Glutamatergic neuron (in vitro differentiated cells): Measurements from ENCODE around the gene GNAT1. TPM values are rescaled to one million over a fixed set of nuclear protein-coding genes. Genes with fewer than 3 reads are reported as not detected.
A peak's percentile ranks its signal among the peaks of the same experiment; 100 is the strongest.

Experiments used
- DNase-seq: peaks from one replicate; pipeline ENCODE4 v3.0.0; 2022
- H3K27ac Mint-ChIP-seq: one replicate; pipeline ENCODE4 v1.8.0; 2020; ENCODE audit warnings: mild to moderate bottlenecking, mixed read lengths, inconsistent platforms; ENCODE audit not compliant: unreplicated experiment
- H3K27me3 Mint-ChIP-seq: one replicate; pipeline ENCODE4 v1.8.0; 2020; ENCODE audit warnings: mild to moderate bottlenecking, moderate library complexity, mixed read lengths, inconsistent platforms; ENCODE audit not compliant: unreplicated experiment
- H3K36me3 Mint-ChIP-seq: one replicate; pipeline ENCODE4 v1.8.0; 2020; ENCODE audit warnings: mild to moderate bottlenecking, mixed read lengths, inconsistent platforms; ENCODE audit not compliant: unreplicated experiment
- H3K4me1 Mint-ChIP-seq: one replicate; pipeline ENCODE4 v1.8.0; 2020; ENCODE audit warnings: mild to moderate bottlenecking, low read depth, mixed read lengths, inconsistent platforms; ENCODE audit not compliant: unreplicated experiment
- H3K4me3 Mint-ChIP-seq: one replicate; pipeline ENCODE4 v1.8.0; 2020; ENCODE audit warnings: mild to moderate bottlenecking, mixed read lengths, inconsistent platforms; ENCODE audit not compliant: unreplicated experiment
- H3K9me3 Mint-ChIP-seq: one replicate; pipeline ENCODE4 v1.8.0; 2020; ENCODE audit warnings: mild to moderate bottlenecking, moderate library complexity, mixed read lengths, inconsistent platforms; ENCODE audit not compliant: unreplicated experiment
- total RNA-seq: library from RNA; stranded (reverse); fragmentation: NEBNext Ultra II Directional; extraction: Animal tissue kit (Norgen Biotek cat#: 25700); gene quantifications from one replicate; pipeline ENCODE4 v1.2.1, GENCODE V29; 2021; ENCODE audit not compliant: unreplicated experiment
- TF ChIP-seq, protein P1 (sequence below): fragments of 200-600 bp; sonication (generic); IDR thresholded peaks from one replicate; pipeline ENCODE4 v1.5.0; 2021; ENCODE audit not compliant: partially characterized antibody, unreplicated experiment

GNAT1 gene
- total RNA-seq, 1 donor from 2014 or later = not detected

DNA sequence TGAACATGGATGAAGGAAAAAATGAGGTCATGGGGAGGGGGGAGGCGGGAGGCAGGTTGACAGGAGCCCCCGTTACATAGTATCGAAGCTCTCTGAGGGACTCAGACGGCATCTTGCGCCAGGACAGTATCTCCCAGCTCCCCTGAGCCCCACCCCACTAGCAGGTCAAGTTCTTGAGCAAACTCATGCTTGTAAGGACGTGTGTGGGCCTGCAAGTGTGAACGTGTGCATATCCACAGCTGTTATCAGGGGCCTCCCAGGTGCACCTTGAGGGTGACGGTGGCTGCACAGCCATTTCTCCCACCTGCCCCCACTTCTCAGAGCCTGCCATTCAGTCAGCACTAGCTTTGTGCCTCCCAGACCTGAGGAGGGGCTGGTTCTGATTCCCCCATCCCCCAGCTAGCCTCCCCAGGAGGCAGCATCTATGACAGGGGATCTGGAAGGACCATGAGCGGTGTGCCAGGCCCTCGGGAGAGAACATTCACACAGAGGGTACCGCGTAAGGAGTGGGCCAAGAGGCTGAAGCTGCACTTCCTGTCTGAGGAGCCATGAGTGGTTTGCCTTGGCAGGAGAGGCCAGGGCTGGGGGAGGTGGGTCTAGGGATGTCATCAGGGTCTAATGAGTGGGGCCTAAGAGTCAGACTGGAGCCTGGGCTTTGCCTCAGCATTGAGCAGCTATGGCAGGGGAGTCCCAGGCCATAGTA lies 33.4 kb upstream of the GNAT1 start:
- Mint-ChIP-seq H3K27me3 (peaks cover 21% of the 10 kb centered on the region), H3K4me1 (peaks cover 12% of the 10 kb centered on the region), H3K4me3 (peak overlapping the region; percentile 89), H3K36me3 (no peaks in the 10 kb centered on the region), H3K27ac (no peak overlapping the region), H3K9me3 (peaks cover 13% of the 10 kb centered on the region)
- TF ChIP-seq, protein P1, sequence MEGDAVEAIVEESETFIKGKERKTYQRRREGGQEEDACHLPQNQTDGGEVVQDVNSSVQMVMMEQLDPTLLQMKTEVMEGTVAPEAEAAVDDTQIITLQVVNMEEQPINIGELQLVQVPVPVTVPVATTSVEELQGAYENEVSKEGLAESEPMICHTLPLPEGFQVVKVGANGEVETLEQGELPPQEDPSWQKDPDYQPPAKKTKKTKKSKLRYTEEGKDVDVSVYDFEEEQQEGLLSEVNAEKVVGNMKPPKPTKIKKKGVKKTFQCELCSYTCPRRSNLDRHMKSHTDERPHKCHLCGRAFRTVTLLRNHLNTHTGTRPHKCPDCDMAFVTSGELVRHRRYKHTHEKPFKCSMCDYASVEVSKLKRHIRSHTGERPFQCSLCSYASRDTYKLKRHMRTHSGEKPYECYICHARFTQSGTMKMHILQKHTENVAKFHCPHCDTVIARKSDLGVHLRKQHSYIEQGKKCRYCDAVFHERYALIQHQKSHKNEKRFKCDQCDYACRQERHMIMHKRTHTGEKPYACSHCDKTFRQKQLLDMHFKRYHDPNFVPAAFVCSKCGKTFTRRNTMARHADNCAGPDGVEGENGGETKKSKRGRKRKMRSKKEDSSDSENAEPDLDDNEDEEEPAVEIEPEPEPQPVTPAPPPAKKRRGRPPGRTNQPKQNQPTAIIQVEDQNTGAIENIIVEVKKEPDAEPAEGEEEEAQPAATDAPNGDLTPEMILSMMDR = no peak
- no peak for DNase-seq

DNA sequence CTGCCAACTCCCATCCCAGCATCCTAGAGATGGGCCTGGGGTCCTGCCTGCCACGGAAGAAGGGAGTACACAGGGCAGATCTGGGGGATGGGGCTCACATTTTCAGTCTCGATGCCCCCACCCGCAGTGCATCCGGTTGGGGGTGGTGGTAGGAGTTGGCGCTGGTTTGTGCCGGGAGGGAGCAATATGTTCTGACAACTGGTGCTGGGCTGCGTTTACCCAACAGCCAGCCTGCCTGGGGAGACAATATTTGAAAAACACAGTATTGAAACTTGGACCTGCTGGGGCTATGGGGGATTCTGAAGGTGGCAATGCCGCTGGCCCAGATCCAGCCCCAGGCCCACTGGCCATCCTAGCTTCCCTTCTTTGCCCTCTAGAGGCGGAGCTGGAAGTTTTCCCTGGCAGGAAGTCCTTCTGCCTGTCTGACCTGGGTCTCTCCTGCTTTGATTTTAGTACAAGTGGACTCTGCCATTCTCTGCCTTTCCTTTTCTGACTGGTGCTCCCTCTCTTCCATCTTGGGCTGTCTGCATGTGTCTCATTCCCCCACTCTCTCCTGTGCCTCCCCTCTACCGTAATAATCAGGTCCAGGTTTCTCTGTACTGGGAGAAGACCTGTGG lies 32.8 kb upstream of the GNAT1 start:
- H3K4me1 Mint-ChIP-seq = peaks cover 12% of the 10 kb centered on the region
- H3K27ac Mint-ChIP-seq = no peak overlapping the region
- H3K4me3 Mint-ChIP-seq = peak overlapping the region; percentile 89

DNA sequence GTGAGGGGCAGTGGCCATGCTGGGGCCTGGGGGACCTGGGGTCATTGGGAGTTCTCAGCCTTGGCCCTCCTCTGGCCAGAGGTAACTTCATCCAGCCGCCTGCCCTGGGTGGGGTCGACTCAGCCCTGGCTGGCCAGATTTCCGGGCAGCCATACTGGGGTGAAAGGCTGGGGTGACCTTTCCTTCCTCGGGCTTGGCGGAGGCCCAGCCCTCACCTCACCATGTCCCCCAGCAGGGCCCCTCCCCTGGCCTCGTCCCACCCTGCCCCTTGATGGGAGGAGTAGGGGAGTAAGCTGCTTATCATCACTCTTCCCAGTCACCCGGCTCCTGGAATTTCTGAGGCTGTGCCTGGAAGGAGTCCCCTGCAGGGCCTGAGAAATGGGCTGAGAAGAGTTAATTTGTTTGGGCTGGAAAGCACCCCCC lies 30.8 kb upstream of the GNAT1 start:
- Mint-ChIP-seq H3K9me3 (peaks cover 8% of the 10 kb centered on the region), H3K27ac (no peak overlapping the region), H3K4me1 (peaks cover 22% of the 10 kb centered on the region), H3K36me3 (no peaks in the 10 kb centered on the region), H3K27me3 (peaks cover 12% of the 10 kb centered on the region), H3K4me3 (no peak overlapping the region)
- TF ChIP-seq, protein P1 = no peak
- no peak for DNase-seq

More for the DNA sequence above, 32.8 kb upstream of the GNAT1 start:
- Mint-ChIP-seq H3K9me3 (peaks cover 13% of the 10 kb centered on the region), H3K36me3 (no peaks in the 10 kb centered on the region), H3K27me3 (peaks cover 16% of the 10 kb centered on the region)
- TF ChIP-seq, protein P1 = no peak
- no peak for DNase-seq

DNA sequence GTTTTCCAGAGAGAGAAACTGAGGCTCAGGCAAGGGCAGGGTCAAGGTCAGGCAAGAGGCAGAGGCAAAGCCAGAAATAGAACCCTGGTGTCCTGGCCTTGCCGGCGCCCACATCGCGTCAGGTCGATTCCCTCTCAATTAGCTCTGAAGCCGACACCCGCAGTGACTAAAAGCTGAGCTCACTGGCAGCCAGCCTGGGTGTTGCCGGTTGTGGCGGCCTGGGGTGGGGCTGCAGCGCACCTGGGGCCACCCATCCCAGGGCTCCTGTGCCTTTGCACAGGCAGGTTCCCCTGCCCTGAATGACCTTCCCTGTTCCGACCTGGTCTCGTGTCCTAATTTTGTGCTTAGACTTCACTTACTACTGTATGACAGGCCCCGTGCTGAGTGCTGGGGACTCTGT lies 30.1 kb upstream of the GNAT1 start:
- Mint-ChIP-seq H3K36me3 (no peaks in the 10 kb centered on the region), H3K9me3 (peaks cover under 1% of the 10 kb centered on the region), H3K4me3 (no peak overlapping the region), H3K4me1 (peaks cover 22% of the 10 kb centered on the region), H3K27ac (no peak overlapping the region), H3K27me3 (peaks cover 6% of the 10 kb centered on the region)
- DNase-seq = no peak
- TF ChIP-seq, protein P1 = no peak
